C4-2B (cell line): ENCODE data around the gene NDFIP2.

Source experiments
- H3K27ac ChIP-seq: fragments of 450-650 bp; 2 replicates; pipeline ENCODE4 v1.5.1; 2017
- ZFX ChIP-seq: fragments of 450-650 bp; IDR thresholded peaks from 2 replicates; pipeline ENCODE4 v1.6.1; 2017
- TF ChIP-seq, protein P1 (sequence below): fragments of 450-650 bp; conservative IDR thresholded peaks from 2 replicates; pipeline ENCODE4 v1.5.1; 2017; ENCODE audit warnings: mild to moderate bottlenecking

The NDFIP2 gene

DNA sequence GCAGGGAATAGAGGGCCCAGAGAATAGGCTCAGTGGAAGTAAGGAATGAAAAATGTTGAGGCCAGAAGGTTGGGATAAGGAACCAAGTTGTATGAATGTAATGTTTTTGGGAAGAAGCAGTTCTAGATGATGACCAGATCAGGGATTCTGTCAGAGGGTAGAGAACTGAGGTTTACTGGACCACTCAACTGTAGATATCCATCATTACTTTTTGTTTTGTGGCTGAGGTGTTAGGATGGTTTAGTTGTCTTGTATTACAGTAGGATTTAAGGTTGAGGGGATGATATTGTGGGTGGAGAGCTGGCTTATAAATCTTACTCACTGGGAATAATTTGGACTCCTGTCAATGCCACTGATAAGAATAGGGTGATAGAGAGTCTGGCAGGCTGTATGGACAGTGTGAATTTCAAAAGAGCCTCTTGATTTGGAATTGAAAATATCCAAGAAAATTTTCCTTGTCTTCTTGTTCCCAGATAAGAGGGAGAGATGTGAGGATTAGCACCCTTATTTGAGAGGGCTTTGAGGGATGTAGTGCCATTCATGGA is 22.6 kb downstream of the NDFIP2 start:
- no peak overlapping the region for H3K27ac ChIP-seq
- no peak for TF ChIP-seq ZFX
- TF ChIP-seq, protein P1, sequence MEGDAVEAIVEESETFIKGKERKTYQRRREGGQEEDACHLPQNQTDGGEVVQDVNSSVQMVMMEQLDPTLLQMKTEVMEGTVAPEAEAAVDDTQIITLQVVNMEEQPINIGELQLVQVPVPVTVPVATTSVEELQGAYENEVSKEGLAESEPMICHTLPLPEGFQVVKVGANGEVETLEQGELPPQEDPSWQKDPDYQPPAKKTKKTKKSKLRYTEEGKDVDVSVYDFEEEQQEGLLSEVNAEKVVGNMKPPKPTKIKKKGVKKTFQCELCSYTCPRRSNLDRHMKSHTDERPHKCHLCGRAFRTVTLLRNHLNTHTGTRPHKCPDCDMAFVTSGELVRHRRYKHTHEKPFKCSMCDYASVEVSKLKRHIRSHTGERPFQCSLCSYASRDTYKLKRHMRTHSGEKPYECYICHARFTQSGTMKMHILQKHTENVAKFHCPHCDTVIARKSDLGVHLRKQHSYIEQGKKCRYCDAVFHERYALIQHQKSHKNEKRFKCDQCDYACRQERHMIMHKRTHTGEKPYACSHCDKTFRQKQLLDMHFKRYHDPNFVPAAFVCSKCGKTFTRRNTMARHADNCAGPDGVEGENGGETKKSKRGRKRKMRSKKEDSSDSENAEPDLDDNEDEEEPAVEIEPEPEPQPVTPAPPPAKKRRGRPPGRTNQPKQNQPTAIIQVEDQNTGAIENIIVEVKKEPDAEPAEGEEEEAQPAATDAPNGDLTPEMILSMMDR: no peak

DNA sequence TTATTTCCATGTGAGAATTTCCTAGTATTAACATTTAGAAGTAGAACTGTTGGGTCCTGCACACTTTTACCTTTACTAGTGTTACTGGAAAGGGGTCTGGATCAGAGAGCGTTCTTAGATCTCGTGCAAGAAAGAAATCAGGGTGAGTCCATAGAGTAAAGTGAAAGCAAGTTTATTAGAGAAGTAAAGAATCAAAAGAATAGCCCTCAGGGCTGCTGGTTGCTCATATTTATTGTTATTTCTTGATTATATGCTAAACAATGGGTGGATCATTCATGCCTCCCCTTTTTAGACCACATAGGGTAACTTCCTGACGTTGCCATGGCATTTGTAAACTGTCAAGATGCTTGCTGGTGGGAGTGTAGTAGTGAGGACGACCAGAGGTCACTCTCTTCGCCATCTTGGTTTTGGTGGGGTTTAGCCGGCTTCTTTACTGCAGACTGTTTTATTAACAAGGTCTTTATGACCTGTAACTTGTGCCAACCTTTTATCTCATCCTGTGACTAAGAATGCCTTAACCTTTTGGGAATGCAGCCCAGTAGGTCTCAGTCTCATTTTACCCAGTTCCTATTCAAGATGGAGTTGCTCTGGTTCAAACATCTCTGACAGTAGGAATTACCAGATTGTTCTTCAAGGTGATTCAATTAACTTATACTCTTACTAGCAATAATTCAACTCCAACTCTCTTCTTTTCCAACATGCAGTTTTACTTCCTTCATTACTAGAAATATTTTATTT is 27.4 kb downstream of the NDFIP2 start:
- no peak for TF ChIP-seq ZFX
- TF ChIP-seq, protein P1: no peak
- H3K27ac ChIP-seq: no peak overlapping the region

DNA sequence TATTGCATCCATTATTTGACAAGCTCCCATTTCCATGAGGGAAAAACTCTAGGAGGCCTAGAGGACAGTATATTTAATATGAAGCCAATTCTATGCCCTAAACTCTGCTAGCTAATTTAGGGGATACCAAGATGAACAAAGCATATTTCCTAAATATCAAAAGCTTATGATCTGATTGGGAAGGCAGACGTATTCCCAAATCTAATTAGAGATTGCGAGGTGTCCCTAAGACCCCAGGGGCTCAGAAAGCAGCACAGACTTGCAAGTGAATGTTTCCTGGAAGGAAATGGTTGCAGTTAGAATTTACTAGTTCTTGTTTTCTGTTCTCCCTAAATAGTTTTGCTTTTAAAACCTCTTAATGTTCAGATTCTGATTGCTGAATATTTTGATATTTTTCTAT is 30.7 kb downstream of the NDFIP2 start:
- no peak overlapping the region for H3K27ac ChIP-seq
- TF ChIP-seq, protein P1: no peak
- no peak for TF ChIP-seq ZFX

DNA sequence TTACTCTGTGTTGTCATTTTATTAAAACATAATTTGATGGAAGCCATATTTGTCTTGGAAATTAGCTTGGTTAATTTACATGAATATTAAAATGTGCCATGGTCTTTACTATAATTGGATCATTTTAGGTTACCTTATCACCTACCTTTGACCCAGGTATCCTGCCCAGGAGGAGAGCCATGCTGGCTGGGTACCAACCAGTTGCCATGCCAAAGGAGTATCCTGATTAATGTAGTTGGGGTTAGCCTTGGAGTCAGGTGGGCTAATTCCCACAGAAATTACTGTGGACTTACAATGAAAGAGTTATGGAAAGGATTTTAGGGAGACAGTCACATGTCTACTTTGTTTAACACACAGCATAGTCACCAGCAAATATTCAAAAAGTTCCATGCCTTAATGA is 32.0 kb downstream of the NDFIP2 start:
- no peak overlapping the region for H3K27ac ChIP-seq
- TF ChIP-seq, protein P1: no peak
- no peak for TF ChIP-seq ZFX

DNA sequence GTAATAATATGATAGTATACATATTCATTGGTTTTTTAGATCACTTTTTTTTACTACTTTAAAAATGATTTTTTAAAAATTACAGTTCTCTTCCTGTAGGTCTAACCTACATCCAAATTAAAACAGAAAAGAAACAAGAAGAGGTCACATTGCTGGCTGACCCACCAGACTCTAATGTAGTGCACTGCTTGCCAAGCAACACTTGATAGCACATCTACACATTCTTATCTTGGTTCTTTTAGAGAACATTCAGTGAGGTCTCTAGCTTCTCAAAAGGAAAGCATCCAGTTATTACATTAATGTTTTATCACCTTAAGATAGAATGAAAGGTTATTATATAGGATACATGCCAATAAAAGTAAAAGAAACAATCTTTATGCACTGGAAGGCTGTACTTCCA is 35.6 kb downstream of the NDFIP2 start:
- H3K27ac ChIP-seq: no peak overlapping the region
- TF ChIP-seq, protein P1: no peak
- no peak for TF ChIP-seq ZFX

DNA sequence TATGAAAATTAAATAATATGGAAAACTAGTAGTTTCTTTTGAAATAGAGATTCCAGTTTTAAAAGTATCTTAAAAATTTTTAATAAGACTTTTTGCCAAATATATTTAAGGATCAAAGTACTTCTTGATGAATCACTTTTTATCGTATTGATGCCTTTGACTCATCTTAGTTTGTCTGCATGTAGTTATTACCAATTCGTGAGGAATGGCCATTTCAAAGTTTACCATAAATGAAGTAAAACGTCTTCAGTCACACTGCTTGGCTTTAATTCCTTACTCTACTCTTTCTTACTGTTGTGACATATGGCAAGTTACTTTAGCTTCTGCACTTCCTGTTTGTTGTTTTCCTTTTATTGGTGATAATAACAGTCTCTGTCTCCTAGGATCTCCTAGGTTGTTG is 38.3 kb downstream of the NDFIP2 start:
- H3K27ac ChIP-seq: no peak overlapping the region
- no peak for TF ChIP-seq ZFX
- TF ChIP-seq, protein P1: no peak

DNA sequence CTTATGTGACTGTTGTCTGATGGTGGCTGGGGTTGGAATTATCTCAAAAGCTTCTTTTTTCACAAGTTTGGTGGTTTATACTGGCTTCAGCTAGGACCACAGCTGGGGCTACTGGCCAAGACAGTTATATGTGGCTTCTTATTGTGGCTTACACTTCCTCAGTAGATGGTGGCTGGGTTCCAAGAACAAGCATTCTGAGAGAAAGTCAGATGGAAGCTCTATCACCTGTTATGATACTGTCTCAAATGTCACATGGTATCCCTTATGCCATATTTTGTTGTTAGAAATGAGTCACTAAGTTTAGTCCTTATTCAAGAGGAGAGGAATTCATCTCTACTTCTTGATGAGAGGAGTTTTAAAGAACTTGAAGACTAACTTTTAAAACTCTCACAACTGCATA is 41.6 kb downstream of the NDFIP2 start:
- H3K27ac ChIP-seq: no peak overlapping the region
- TF ChIP-seq, protein P1: no peak
- TF ChIP-seq ZFX: no peak
